Head of caudate nucleus (tissue), 42 donors: ENCODE data around the gene RFX1.
"Not testable (repeated sequence)": the region's sequence is repeated elsewhere in the genome, so short reads cannot be mapped to it uniquely, and the experiment has no call there.

Experiments used
- DNase-seq, 42 donors: peaks; one replicate each; pipeline versions ENCODE4 v3.0.0 to v3.0.0-alpha.2; 2020 to 2021; ENCODE audit warnings: mixed read lengths in 7 of 42
- intact Hi-C: fragments of 100-400 bp; cut with DNase I; formaldehyde crosslinking; loops from one replicate; pipeline ENCODE4 v1.15.0; 2022

RFX1 gene

GRCh38 chr19:13930402-13930801 lies 75.7 kb downstream of the RFX1 start:
- intact Hi-C loops, result no loop called here
- no peak for DNase-seq

DNA sequence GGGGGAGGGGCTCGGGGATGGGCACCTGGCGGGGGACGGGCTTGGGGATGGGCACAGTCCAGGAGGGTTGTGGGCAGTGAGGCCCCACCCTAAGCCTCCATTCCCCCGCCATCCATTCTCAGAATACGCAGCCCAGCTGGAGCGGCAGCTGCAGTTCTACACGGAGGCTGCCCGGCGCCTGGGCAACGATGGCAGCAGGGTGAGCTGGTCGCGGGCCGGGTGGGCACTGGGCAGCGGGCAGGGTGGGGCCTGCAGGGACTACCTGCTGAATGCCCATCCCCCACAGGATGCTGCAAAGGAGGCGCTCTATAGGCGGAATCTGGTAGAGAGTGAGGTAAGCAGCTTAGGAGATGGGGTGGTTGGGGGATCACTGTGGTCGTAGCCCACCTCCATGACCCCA lies 76.2 kb downstream of the RFX1 start:
- intact Hi-C loops, result no loop called here
- no peak for DNase-seq

DNA sequence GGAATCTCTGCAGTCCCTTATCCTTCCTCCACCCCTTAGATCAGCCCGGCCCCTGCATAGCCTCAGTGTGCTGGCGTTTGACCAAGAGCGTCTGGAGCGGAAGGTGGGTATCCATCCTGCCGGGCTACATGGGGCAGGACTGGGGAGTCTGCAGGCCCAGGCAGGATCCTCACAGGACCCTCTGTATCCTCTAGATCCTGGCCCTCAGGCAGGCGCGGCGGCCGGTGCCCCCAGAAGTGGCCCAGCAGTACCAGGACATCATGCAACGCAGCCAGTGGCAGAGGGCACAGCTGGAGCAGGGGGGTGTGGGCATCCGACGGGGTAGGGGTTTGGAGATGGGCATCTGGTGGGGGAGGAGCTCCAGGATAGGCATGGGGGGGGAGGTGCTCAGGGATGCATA lies 76.8 kb downstream of the RFX1 start:
- no peak for DNase-seq
- intact Hi-C loops, result no loop called here

DNA sequence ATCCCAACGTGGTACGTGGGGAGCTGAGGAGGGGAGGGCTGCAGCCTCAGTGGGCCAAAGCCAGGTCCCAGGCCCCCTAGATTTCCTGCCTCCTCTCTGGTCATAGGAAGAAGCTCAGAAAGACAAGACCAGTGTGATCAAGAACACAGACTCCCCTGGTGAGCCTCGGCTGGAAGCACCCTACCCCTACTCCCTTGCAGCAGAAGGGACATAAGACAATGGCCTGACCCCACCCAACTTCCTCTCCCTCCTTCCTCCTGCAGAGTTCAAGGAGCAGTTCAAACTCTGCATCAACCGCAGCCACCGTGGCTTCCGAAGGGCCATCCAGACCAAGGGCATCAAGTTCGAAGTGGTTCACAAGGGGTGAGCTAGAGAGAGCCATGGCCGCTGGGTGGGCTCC lies 79.4 kb downstream of the RFX1 start:
- DNase-seq, result no peak
- intact Hi-C loops, result no loop called here

DNA sequence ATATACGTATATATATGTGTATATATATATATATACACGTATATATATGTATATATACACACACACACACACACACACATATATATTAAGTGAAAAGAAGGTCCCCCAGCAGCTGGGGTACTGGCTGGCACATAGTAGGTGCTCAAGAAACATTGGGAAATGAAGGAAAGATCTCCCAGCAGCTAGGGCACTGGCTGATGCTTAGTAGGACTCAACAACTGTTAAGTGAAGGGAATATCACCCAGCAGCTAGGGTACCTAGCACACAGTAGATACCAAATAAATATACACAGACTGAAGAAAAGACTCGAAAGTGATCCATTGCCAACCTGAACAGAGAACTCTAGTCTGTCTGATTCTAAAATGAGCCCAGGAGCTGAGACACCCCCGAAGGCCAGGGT lies 80.1 kb downstream of the RFX1 start:
- no peak for DNase-seq
- intact Hi-C loops, result no loop called here

GRCh38 chr19:13923194-13923987 lies 82.7 kb downstream of the RFX1 start:
- intact Hi-C loops, result no loop called here
- no peak for DNase-seq

- intact Hi-C loops, DNase-seq: not testable (repeated sequence)
Observed at GRCh38 chr19:13922118-13922517, 84.0 kb downstream of the RFX1 start.

GRCh38 chr19:13920940-13921747 lies 85.0 kb downstream of the RFX1 start:
- intact Hi-C loops, result no loop called here
- DNase-seq, result peak in 33 of 42 donors; percentile 10 to 69 (median 43)

DNA sequence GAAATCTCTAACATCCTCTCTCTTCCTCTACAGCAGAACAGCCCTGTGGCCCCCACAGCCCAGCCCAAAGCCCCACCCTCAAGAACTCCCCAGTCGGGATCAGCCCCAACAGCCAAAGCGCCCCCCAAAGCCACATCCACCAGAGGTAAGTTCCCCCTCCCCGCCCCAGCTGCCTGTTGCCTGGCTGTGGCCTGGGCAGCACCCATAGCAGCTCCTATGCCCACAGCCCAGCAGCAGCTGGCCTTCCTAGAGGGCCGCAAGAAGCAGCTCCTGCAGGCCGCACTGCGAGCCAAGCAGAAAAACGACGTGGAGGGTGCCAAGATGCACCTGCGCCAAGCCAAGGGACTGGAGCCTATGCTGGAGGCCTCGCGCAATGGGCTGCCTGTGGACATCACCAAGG lies 85.6 kb downstream of the RFX1 start:
- intact Hi-C loops, result no loop called here
- no peak for DNase-seq

DNA sequence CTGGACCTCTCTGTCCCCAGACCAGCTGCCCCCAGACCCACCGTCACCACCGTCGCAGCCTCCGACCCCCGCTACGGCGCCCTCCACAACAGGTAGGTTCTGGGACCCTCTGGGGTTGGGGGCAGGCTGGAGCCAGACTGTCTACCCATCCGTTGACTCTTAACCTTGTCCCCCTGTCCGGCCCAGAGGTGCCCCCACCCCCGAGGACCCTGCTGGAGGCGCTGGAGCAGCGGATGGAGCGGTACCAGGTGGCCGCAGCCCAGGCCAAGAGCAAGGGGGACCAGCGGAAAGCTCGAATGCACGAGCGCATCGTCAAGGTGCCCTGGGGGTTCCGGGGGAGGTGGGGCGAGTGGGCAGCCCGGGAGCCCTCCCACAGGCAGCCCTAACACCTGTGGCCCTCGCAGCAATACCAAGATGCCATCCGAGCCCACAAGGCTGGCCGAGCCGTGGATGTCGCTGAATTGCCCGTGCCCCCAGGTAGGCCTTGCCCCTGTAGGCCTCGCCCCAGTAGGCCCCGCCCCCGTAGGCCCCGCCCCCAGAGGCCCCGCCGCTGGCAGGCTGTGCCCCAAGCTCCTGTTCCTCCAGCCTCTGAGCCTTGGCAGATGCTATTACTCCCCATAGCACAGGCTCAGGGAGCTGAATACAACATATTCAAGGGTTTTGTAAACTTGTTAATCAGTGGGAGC lies 87.3 kb downstream of the RFX1 start:
- intact Hi-C loops, result no loop called here
- no peak for DNase-seq

DNA sequence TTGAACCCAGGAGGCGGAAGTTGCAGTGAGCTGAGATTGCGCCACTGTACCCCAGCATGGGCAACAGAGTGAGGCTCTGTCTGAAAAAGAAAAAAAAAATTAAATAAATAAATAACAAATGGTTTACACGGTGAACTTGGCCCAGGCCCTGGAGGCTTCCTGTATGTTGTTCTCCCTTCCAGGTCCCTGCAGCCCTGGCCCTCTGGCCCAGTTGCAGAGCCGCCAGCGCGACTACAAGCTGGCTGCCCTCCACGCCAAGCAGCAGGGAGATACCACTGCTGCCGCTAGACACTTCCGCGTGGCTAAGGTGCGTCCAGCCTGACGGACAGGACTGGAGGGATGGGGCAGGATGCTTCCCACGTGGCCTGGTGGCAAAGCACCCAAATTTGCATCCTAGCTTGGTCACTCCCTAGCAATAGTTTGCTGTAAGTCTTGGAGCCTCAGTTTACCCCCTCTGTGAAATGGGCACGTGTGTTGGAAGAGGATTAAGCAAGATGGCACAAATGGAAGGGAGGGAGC lies 88.2 kb downstream of the RFX1 start:
- no peak for DNase-seq
- intact Hi-C loops, result no loop called here

- intact Hi-C loops, result no loop called here
- DNase-seq, result no peak
Observed at GRCh38 chr19:13914777-13915176, 91.3 kb downstream of the RFX1 start.

- no peak for DNase-seq
- intact Hi-C loops, result no loop called here
Observed at GRCh38 chr19:13913352-13913751, 92.8 kb downstream of the RFX1 start.
